Activated CD4-positive, CD25-positive, alpha-beta regulatory T cell treated with anti-CD3 and anti-CD28 coated beads, Interleukin-2, amount 50 U/mL, for 24 hours (primary cell): ENCODE results near the gene ABCC4.
"Not testable (repeated sequence)": the region's sequence is repeated elsewhere in the genome, so short reads cannot be mapped to it uniquely, and the experiment has no call there.

Experiments used
- ATAC-seq, 2 donors: fragments of 150-1000 bp; cut with Tn5 transposase; one replicate each; pipeline ENCODE4 v1.10.0; 2021; ENCODE audit warnings: mild to moderate bottlenecking in 1 of 2, moderate library complexity in 1 of 2

ABCC4 gene

GRCh38 chr13:95298971-95299621 is 2.2 kb downstream of the ABCC4 start:
- no peak for ATAC-seq

DNA sequence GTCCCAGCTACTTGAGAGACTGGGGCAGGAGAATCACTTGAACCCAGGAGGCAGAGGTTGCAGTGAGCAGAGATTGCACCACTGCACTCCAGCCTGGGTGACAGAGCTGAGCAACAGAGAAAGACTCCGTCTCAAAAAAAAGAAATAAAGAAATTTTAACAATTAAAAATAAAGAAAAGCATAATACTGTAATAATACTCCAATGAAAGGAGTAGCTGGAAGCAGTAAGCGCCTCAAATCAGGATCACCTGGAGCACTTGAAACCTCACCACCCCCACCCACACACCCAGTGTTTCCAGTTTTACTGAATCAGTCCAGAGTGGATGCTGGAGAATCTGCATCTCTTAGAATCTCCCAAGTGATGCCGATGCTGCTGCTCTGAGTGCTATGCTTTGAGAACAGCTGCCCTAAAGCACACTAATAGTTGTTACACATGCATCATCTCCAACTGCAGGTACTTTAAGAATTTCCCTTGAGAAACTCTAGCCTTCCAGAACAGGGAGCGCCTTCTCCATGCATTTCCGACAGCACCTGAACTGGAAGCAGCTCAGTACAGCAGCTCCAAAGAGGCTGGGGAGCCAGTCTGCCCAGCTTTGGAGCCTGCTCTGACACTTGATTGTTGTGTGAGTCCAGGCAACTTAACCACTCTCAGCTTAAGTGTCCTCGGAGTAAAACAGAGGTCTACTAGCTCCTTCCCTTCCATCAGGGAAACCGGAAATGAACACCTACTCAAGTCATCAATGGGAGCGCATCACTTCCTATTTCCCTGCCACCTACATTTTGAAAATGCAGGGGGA is 2.9 kb downstream of the ABCC4 start:
- ATAC-seq = no peak

- no peak for ATAC-seq
Observed at GRCh38 chr13:95296326-95296925, 4.8 kb downstream of the ABCC4 start.

DNA sequence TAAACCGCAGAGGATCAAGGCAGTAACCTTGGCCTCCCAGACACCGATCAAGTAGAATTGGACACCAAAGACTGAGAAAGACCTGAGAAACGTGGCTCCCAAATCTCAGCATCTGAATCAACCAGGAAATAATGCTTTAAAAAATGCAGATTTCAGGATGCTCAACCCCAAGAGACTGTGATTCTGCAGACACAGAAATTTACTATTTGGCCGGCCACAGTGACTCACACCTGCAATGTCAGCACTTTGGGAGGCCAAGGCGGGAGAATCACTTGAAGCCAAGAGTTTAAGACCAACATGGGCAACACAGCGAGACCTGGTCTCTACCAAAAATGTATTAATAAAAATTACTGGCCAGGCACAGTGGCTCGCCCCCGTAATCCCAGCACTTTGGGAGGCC is 6.2 kb downstream of the ABCC4 start:
- no peak for ATAC-seq

- ATAC-seq = no peak
Observed at GRCh38 chr13:95292622-95293021, 8.6 kb downstream of the ABCC4 start.

DNA sequence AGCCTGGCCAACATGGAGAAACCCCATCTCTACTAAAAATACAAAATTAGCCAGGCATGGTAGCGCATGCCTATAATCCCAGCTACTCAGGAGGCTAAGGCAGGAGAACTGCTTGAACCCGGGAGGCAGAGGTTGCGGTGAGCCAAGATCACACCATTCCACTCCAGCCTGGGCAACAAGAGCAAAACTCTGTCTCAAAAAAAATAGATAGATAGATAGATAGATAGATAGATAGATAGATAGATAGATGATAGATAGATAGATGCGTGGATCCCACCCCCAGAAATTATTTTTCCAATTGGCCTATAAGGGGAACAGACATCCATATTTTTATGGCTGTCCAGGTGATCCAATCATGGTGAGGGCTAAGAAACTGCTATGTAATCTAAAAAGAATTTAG is 11.3 kb downstream of the ABCC4 start:
- ATAC-seq = not testable (repeated sequence)

DNA sequence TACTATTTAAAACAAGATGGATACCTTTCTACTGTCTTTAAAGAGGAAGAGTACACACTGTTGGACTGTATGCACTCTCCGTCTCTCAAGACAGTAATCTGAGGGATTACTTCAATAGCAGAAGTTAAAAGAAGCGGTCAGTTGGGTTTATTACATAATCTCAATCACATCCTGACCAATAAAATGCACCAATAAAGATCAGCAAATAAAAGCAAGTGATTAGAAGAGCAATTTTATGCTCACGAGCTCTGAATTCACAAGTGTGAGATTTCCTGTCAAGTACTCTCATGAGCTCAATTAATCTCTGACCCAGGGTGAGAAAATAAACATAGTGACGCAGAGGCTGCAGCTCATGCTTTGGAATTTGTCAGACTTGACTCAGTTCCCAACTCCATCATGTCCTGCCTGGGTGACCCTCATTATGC is 12.2 kb downstream of the ABCC4 start:
- ATAC-seq = no peak

GRCh38 chr13:95284436-95284835 is 16.8 kb downstream of the ABCC4 start:
- ATAC-seq = no peak

- no peak for ATAC-seq
Observed at GRCh38 chr13:95279016-95279415, 22.2 kb downstream of the ABCC4 start.

DNA sequence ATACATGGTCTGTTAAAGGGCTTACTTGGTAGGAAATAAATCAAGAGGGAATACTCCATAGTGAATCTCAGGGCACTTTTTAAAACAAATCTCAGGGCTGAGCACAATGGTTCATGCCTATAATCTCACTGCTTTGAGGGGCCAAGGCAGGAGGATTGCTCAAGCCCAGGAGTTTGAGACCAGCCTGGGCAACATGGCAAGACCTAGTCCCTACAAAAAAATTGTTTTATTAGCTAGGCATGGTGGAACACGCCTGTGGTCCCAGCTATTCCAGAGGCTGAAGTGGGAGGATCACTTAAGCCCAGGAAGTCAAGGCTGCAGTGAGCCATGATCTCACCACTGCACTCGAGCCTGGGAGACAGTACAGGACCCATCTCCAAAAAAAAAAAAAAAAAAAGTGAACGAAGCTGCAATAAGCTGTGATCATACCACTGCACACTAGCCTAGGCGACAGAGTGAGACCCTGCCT is 25.2 kb downstream of the ABCC4 start:
- ATAC-seq = no peak

DNA sequence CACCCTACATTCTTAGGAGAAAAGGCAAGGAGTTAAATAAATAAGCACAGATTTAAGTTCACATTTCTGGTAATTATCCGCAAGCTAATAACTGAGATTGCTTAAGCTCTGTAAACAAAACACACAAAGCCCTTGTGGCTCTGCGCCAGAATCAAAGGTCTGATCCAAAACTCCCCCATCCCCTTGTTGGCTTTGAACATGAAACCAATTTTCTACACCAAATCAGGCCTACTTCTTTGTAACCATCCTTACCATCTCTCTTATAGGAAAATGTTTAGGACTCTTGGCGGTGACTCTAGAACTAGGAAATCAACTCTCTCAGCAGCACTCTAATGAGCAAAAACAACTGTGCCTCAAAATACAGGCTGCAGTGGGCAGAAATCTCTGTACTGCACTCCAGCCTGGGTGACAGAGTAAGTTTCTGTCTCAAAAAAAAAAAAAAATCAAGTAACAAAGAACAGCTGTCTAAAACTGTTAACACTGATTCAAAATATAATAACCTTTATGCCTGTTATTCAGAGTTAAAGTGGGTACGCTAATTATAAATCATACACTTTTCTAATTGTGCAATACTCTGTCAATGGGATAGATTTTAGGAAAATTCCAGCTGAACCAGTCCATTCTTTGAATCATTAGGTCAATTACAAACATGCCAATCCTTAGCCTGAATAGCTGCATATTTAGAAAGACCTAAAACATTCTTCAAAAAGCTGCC is 25.8 kb downstream of the ABCC4 start:
- no peak for ATAC-seq

- ATAC-seq = not testable (repeated sequence)
Observed at GRCh38 chr13:95273592-95274132, 27.6 kb downstream of the ABCC4 start.

DNA sequence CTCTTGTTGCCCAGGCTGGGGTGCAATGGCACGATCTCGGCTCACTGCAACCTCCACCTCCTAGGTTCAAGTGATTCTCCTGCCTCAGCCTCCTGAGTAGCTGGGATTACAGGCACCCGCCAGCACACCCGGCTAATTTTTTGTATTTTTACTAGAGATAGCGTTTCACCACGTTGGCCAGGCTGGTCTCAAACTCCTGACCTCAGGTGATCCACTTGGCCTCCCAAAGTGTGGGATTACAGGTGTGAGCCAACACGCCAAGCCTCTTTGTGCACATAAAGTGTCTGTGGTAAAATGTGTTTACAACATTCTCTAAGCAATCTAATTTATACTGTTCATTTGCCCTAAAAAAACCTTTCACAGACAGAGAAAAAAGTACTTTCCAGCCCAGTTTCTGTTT is 29.2 kb downstream of the ABCC4 start:
- ATAC-seq = not testable (repeated sequence)

GRCh38 chr13:95269756-95270155 is 31.5 kb downstream of the ABCC4 start:
- ATAC-seq = no peak

DNA sequence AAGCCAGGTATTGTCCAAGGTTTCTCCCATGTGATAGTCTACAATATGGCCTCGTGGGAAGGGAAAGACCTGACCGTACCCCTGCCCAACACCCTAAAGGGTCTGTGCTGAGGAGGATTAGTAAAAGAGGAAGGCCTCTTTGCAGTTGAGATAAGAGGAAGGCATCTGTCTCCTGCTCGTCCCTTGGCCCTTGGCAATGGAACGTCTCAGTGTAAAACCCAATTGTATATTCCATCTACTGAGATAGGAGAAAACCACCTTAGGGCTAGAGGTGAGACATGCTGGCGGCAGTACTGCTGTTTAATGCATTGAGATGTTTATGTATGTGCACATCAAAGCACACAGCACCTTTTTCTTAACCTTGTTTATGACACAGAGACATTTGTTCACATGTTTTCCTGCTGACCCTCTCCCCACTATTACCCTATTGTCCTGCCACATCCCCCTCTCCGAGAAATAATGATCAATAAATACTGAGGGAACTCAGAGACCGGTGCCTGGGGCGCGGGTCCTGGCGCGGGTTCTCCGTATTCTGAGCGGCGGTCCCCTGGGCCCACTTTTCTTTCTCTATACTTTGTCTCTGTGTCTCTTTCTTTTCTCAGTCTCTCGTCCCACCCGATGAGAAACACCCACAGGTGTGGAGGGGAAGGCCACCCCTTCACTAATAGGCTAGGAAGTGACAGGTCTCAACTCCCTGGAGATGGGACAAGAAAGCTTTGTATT is 32.7 kb downstream of the ABCC4 start:
- ATAC-seq = not testable (repeated sequence)

DNA sequence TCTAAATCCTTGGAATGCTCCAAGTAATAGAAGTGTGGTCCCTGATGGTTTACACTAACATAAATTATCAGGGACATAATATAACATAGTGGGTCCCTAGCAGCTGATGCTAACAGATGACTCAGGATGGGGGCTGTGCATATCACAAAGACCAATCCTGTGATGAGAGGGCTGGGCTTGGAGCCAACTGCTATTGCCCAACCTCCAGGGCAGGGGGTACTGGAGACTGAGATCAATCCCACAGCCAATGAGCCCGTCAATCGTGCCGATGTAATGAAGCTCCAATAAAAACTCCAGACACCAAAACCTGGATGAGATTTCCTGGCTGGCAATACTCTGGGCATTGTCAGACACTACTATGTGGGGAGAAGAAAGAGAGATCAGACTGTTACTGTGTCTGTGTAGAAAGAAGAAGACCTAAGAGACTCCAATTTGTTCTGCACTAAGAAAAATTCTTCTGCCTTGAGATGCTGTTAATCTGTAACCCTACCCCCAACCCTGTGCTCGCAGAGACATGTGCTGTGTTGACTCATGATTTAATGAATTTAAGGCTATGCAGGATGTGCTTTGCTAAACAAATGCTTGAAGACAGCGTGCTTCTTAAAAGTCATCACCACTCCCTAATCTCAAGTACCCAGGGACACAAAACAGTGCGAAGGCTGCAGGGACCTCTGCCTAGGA is 33.4 kb downstream of the ABCC4 start:
- ATAC-seq = no peak

GRCh38 chr13:95264225-95264624 is 37.0 kb downstream of the ABCC4 start:
- no peak for ATAC-seq

DNA sequence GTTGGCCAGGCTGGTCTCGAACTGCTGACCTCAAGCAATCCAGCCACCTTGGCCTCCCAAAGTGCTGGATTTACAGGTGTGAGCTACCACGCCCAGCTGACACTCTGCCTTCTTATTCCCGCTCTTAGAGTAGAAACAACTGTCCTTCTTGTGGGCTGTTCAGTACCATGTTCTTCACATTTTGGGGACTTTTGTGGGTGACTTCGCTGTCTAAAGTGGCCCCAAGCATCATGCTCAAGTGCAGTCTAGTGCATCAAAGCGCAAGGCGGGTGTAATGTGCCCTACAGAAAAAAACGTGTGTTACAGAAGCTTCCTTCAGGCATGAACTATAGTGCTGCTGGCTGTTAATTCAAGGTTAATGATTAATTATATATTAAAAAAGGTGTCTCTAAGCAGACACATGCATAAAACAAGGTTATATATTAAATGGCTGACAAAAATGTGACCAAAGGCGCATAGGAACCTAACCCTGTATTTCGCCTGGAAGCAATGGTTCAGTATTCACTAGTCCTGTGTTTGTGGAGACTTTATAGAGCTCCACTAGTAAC is 38.3 kb downstream of the ABCC4 start:
- no peak for ATAC-seq

DNA sequence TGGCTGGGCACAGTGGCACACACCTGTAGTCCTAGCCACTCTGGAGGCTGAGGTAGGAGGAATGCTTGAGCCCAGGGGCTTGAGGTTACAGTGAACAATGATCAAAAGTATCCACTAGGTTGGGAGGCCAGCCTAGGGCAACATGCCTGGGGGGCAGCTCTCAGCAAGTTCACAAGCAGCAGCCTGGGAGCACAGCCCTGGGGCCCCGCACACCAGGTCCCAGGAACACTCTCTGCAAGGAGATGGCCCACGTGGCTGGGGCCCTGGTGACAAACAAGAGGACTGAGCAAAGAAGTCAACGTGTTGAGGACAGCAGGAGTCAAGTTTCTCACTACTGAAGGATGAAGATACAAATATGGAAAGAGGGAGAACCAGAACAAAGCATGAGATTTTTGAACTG is 39.3 kb downstream of the ABCC4 start:
- ATAC-seq = no peak

- peak in 1 of 2 donors; percentile 38 for ATAC-seq
Observed at GRCh38 chr13:95260031-95260525, 41.2 kb downstream of the ABCC4 start.

- ATAC-seq = no peak
Observed at GRCh38 chr13:95258619-95259194, 42.5 kb downstream of the ABCC4 start.
